Measurements from ENCODE around the gene TUBAL3.

GRCh38 chr10:5354068-5354467 is 50.6 kb downstream of the TUBAL3 start:
- TF ChIP-seq CTCF (IDR thresholded peaks at IDR 0.05; ENCODE audit: extremely low read depth in 1 of 2, insufficient read depth in 1 of 2, low read depth in 1 of 2, low read length in 2 of 2) (no peak), POLR2A (IDR thresholded peaks at IDR 0.05; ENCODE audit: low read depth, low read length) (no peak), JUN (IDR thresholded peaks at IDR 0.05; ENCODE audit: borderline replicate concordance, insufficient read depth, insufficient read length, low read depth) (no peak), FOS (IDR thresholded peaks at IDR 0.05; ENCODE audit: borderline replicate concordance, insufficient read depth, low read length) (no peak), MYC (IDR thresholded peaks at IDR 0.05; ENCODE audit: low read depth, low read length) (no peak)

Data from endothelial cell of umbilical vein (primary cell).